ENCODE data around the gene IFNAR2.

DNA sequence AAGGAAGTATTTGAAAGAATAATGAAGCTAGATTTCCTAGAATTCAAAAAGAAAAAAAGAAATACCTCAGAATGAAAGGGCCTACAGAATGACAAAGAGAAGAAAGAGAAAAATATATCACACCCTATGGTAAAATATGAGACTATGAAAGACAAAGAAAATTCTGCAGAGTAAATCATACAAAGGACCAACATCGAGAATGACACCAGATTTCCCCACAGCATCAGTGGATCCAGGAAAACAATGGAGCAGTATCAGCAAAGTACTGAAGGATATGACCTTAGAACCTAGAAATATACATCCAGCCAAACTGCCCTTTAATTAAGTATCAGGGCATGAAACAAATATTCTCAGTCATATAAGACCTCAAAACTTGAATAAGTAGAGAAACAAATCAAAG, 21.2 kb upstream of the IFNAR2 start:
- TF ChIP-seq EP300 (IDR thresholded peaks at IDR 0.05; ENCODE audit: borderline replicate concordance in 1 of 2, low read depth in 1 of 2, low read length in 1 of 2) (no peak), SIN3A (IDR thresholded peaks at IDR 0.05; ENCODE audit: borderline replicate concordance, low read depth, low read length) (no peak), YY1 (IDR thresholded peaks at IDR 0.05; ENCODE audit: low read depth) (no peak), NRF1 (IDR thresholded peaks at IDR 0.05; ENCODE audit: low read depth, low read length) (no peak), GABPA (IDR thresholded peaks at IDR 0.05; ENCODE audit: low read depth) (no peak), POLR2AphosphoS5 (IDR thresholded peaks at IDR 0.05; ENCODE audit: low read depth, low read length) (no peak)
- TF ChIP-seq, protein P1, sequence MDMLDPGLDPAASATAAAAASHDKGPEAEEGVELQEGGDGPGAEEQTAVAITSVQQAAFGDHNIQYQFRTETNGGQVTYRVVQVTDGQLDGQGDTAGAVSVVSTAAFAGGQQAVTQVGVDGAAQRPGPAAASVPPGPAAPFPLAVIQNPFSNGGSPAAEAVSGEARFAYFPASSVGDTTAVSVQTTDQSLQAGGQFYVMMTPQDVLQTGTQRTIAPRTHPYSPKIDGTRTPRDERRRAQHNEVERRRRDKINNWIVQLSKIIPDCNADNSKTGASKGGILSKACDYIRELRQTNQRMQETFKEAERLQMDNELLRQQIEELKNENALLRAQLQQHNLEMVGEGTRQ (IDR thresholded peaks at IDR 0.05; ENCODE audit: borderline replicate concordance, low read depth, low read length), result no peak
- TF ChIP-seq, protein P2, sequence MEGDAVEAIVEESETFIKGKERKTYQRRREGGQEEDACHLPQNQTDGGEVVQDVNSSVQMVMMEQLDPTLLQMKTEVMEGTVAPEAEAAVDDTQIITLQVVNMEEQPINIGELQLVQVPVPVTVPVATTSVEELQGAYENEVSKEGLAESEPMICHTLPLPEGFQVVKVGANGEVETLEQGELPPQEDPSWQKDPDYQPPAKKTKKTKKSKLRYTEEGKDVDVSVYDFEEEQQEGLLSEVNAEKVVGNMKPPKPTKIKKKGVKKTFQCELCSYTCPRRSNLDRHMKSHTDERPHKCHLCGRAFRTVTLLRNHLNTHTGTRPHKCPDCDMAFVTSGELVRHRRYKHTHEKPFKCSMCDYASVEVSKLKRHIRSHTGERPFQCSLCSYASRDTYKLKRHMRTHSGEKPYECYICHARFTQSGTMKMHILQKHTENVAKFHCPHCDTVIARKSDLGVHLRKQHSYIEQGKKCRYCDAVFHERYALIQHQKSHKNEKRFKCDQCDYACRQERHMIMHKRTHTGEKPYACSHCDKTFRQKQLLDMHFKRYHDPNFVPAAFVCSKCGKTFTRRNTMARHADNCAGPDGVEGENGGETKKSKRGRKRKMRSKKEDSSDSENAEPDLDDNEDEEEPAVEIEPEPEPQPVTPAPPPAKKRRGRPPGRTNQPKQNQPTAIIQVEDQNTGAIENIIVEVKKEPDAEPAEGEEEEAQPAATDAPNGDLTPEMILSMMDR (IDR thresholded peaks at IDR 0.05), result no peak
- TF ChIP-seq, protein P3, sequence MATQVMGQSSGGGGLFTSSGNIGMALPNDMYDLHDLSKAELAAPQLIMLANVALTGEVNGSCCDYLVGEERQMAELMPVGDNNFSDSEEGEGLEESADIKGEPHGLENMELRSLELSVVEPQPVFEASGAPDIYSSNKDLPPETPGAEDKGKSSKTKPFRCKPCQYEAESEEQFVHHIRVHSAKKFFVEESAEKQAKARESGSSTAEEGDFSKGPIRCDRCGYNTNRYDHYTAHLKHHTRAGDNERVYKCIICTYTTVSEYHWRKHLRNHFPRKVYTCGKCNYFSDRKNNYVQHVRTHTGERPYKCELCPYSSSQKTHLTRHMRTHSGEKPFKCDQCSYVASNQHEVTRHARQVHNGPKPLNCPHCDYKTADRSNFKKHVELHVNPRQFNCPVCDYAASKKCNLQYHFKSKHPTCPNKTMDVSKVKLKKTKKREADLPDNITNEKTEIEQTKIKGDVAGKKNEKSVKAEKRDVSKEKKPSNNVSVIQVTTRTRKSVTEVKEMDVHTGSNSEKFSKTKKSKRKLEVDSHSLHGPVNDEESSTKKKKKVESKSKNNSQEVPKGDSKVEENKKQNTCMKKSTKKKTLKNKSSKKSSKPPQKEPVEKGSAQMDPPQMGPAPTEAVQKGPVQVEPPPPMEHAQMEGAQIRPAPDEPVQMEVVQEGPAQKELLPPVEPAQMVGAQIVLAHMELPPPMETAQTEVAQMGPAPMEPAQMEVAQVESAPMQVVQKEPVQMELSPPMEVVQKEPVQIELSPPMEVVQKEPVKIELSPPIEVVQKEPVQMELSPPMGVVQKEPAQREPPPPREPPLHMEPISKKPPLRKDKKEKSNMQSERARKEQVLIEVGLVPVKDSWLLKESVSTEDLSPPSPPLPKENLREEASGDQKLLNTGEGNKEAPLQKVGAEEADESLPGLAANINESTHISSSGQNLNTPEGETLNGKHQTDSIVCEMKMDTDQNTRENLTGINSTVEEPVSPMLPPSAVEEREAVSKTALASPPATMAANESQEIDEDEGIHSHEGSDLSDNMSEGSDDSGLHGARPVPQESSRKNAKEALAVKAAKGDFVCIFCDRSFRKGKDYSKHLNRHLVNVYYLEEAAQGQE (IDR thresholded peaks at IDR 0.05; ENCODE audit: low read depth, low read length), result no peak
- TF ChIP-seq, protein P4, sequence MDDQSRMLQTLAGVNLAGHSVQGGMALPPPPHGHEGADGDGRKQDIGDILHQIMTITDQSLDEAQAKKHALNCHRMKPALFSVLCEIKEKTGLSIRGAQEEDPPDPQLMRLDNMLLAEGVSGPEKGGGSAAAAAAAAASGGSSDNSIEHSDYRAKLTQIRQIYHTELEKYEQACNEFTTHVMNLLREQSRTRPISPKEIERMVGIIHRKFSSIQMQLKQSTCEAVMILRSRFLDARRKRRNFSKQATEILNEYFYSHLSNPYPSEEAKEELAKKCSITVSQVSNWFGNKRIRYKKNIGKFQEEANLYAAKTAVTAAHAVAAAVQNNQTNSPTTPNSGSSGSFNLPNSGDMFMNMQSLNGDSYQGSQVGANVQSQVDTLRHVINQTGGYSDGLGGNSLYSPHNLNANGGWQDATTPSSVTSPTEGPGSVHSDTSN (IDR thresholded peaks at IDR 0.05), result no peak

Data from SK-N-SH (cell line).